ENCODE measurements around the gene CHD2.
"Not testable (repeated sequence)": the region's sequence is repeated elsewhere in the genome, so short reads cannot be mapped to it uniquely, and the experiment has no call there.

Gene CHD2

DNA sequence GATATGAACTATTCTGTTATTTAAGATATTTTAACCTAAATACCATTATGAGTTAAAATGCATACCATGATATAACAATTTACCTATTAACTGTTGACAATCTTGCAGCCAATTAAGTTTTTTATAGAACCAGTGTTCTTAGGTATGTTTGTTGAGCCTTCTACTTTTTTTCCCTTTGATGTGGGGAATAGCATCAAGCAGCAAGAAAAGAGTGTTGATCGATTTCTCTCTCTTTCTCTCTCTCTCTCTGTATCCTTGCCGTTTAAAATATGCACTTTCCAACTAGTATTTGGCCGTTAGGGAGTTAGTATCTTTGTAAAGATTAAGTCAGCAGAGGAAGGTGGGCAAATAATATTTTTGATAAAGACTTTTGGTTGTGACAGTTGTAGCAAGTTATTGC is 5.9 kb downstream of the CHD2 start:
- DNase-seq (ENCODE audit: low read depth, low spot score): no peak

DNA sequence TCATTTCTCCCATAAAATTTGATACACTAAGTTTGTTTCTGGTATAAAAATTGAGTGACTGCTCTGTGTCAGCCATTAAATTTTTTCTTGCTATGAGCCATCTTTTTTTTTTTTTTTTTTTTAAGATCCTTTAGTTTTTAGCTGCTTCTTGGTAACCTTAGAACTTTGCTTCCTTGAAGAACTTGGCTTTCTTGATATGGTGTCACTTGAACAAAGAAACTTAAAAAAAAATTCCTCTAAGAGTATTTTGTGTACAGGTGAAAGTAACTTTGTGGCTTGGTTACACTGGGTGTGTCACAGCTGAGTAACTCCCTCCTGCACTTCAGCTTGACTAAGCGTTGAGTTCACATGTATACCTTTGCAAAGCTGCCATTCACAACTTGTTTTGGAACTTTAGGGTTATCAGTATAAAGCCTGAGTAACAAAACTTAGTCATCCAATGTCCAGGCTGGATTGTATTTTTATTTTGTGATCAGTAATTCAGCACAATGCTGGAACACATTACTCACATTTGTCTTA is 6.5 kb downstream of the CHD2 start:
- DNase-seq (ENCODE audit: low read depth, low spot score): no peak

DNA sequence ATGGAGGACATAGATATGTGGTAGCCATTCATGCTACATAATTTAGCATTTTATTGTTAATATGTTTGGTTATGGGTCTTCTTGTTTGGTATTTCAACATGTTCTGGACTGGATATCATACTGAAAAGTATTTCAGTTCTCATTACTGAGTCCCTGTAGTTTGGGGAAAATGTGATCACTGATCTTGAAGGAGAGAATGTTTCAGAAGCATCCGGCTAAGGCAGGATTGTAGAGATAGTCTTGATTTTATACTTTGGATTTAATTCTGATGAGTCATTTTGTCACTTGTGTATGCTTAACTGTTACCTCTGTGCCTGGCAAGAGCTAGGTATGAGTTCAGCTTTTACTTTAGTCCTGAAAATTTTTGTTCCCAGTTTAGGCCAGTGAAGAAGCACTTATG is 7.1 kb downstream of the CHD2 start:
- no peak for DNase-seq (ENCODE audit: low read depth, low spot score)

DNA sequence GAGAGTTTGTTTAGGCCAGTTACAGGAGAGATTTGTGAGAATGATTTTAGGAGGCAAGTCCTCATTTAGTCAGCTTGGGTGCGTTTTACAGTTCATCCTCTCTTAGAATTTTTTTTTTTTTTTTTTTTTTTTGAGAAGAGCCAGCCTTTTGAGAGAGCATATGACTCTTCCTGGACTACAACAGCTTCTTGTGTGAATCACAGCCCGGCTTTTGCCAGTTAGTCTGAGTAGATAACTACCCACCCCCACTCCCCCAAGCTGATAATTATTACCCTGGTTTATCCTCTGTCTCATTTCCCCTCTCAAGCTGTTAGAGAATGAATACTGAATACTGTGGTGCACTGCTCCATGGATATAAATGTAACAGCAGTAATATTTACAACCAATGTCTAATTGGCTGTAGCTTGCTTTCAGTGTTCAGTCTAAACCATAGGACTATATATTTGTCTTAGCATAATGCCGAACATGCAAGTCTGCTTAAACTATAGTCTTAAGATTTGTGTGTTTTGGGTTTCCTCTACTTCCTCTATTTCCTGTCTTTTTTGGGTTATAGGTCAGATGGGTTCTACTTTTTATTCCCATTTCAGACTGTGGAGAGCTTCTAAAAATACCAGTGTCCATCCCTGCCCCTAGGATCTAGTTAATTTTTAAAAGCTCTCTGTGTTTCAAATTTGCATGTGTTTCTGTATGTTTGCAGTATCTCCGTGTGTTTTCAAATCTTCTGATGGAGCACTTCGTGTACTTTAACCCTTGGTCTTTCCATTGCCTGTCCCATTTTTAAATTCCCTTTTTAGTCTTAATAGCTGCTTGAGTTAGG is 8.0 kb downstream of the CHD2 start:
- no peak for DNase-seq (ENCODE audit: low read depth, low spot score)

DNA sequence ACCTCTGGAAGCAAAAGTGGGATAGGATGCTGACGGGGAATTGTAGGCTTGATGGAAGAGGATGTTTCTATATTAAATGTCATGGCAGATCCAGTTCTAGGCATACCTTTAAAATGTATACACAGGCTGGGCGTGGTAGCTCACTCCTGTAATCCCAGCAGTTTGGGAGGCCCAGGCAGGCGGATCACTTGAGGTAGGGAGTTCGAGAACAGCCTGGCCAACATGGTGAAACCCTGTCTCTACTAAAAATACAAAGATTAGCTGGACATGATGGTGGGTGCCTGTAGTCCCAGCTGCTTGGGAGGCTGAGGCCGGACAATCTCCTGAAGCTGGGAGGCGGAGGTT is 8.6 kb downstream of the CHD2 start:
- DNase-seq (ENCODE audit: low read depth, low spot score): no peak

DNA sequence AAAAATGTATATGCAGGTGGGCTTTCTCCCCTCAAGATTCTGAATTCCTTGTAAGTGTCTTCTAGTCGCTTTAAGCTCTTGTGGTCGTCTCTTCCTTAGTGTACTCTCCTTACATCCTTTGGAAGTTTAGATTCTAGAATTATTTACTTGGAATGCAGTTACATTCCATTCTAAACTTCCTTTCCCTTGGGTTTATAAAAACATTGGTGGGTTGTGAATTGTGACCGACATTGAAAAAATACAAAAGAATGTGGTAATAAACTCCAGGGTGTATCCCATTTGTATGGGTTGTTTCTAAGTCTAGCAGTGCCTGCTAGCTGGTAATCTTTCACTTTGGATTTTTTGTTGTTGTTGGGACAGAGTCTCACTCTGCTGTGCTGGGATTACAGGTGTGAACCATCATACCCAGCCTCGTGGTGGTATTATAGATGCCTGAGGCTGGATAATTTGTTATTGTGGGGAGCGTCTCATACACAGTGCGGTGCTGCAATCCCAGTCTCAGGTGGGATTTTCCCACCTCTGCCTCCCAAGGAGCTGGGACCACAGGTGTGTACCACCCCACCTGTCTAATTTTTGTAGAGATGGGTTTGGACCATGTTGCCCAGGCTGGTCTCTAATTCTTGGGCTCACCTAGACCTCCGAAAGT is 9.1 kb downstream of the CHD2 start:
- DNase-seq (ENCODE audit: low read depth, low spot score): no peak

DNA sequence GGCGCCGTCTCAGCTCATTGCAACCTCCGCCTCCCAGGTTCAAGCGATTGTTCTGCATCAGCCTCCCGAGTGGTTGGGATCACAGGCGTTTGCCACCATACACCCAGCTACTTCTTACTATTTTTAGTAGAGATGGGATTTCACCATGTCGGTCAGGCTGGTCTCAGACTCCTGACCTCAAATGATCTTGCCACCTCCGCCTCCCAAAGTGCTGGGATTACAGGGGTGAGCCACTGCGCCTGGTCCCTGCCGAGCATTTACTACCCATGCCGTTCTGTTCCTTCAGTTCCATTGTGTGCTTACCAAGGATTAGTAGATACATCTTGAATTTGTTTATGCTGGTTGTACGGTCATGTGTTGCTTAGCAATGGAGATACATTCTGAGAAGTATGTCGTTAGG is 10.3 kb downstream of the CHD2 start:
- no peak for DNase-seq (ENCODE audit: low read depth, low spot score)

DNA sequence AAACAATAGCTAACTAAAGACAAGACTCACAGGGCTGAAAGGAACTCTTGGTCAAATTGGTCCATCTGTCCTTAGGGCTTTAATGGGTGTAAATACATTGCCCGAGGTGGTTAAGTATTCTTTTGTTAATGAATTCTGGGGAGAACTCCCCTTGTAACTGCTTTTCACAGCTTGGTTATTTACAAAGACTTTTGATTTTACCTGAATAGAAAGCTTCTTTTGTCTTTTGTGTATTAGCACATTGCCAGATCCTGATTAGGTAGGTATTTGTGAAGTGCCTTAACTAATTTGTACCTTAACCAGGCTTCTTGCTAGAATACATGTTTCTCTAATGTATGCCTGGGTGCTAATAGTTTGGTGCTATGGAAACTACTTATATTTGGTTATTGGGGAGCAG is 14.0 kb downstream of the CHD2 start:
- DNase-seq (ENCODE audit: low read depth, low spot score): peak; percentile 33

DNA sequence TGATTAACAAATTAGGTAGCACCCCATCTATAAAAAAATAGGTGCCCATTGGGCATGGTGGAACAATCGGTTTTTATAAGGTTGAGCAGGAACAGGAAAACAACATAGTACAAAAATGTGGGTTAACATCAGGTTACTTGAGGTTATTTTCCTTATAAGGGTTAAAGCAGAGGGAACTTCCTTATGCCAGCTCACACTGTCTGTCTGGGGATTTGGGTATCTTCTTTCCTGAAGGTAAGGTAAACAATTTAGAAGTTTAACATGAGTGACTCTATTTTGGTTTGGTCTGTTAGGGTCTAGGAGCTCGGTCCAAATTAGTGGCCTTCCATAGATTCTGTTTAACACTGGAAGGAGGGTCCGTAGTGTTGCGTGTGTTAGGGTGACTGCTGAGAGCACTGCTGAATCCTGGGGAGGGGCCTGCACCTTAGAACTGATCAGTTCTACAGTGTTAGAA is 14.7 kb downstream of the CHD2 start:
- no peak for DNase-seq (ENCODE audit: low read depth, low spot score)

DNA sequence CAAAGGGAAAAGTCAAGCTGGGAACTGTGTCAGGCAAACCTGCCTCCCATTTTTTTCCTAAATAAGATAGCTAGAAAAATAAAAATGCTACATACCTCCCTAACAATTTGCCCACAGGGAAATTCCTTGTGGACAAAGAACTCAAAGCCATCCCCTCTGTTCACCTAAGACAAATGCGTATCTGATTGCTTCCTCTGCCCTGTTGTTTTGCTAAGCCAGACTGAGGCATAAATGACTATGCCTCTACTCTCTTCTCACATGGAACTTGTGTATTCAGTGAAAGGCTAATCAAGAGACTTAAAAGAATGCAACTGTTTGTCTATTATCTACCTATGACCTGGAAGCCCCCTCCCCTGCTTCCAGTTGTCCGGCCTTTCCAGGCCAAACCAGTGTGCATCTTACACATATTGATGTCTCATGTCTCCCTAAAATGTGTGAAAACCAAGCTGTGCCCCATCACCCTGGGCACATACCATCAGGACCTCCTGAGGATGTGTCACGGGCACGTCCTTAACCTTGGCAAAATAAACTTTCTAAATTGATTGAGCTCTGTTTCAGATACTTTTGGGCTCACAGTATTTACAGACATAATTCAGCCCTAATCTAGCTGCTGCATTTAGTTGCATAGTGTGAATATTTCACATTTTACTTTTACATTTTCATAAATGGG is 15.8 kb downstream of the CHD2 start:
- no peak for DNase-seq (ENCODE audit: low read depth, low spot score)

DNA sequence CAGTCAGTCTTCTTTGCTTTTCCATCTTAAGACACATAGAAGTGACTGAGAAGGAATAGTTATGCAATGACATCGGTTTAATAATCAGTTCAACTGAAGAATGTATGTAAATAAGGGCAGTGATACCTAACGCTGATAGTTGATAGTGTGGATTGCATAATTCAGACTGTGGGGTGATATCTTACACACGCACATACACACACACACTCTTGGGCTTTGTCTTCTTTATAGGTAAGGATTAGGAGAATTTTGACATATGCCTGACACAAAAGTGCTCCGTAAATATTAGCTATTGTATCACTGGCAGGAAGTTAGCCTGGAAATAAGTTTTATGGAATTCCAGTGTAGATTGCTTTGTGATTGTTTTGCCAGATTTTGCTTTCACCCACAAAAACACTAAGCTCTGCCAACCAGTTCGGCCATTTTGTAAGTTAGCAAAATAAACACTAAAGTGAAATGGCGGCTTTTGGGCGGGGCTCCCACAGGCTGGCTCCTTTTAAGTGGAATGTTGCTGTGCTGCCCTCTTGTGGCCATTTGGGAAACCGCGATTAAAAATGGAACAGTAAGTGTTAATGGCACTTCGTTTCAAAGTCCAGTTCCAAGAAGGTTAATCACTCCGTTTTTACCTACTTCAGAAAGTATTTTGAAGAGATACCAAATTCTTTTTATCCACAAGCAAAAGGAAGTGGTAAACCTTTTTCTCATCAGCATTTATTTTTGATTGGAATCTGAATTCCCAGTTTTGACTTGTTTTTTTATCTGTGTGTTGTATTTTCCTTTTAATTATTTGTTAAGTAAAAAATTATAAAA is 17.7 kb downstream of the CHD2 start:
- peak; percentile 52 for DNase-seq (ENCODE audit: low read depth, low spot score)

DNA sequence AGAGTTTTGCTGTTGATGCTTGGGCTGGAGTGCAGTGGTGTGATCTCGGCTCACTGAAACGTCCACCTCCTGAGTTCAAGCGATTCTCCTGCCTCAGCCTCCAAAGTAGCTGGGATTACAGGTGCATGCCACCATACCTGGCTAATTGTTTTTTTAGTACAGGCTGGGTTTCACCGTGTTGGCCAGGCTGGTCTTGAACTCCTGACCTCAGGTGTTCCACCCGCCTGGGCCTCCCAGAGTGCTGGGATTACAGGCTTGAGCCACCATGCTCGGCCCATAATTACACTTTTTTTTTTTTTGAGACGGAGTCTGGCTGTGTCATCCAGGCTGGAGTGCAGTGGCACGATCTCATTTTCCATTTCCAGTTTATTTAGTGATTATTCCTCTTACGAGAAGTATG is 18.8 kb downstream of the CHD2 start:
- DNase-seq (ENCODE audit: low read depth, low spot score): not testable (repeated sequence)

DNA sequence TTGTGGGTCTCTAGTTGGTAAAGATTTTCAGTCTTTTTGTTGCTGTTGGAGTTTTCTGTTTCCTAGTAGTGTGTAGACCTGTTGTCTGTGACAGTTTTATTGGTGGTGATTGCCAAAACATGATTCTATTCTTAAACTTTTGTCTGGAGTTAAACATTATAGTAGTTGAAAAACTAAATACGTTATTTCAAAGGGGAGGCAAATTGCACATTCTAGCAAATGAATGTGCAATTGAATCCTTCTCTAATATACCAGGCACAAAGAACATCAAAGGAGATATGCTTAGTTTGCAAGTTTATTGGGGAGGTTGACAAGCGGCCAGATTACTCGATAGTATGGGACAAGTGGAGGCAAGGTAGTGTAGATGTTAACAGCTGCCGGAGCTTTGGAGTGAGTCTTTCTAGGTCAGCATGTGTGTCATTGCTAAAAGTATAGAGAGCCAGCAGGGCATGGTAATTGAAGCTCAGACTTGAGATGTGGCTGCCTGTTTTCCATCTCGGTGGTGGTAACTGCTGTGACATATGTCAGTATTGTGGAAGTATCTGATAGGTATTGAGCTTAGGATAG is 20.6 kb downstream of the CHD2 start:
- DNase-seq (ENCODE audit: low read depth, low spot score): no peak

DNA sequence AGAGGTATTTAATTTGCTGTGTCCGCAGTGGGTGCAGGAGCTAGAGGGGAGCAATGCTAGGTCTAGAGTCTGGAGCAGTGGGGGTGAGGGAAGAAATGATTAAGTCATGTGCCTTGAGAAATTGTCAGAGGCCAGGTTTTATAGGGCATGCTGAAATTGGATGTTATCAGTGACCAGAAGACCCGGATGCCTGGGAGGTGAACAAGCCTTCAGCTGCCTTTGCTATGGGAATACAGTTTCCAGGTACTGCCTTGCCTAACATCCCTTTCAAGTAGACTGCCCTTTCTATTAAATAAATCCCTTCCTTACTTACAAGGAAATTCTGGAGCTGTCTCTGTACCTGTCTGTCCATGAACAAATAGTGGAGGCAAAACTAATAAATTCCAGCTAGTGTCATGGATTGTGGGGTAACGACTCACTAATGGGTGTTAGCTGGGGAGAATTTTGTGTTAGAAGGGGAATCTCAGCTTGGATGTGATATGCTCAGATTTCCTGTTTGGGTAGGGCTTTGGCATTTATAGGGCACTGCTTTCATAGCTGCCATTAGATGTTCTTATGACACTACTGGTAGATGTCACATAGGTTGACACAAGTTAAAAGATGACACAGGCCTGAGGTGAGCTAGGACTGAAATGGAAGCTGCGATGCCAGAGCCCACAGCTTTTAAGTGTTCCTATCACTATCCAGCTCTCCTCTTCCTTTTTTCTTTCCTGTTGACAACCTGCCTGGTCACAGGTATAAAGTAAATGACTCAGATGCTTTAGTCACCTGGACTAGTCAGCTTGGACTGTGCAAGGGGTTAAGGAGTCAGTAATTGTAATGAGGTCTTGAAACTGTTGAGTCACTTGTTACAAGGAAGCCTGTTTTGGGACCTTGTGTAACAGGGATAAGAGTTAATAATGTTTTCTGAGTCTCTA is 21.3 kb downstream of the CHD2 start:
- no peak for DNase-seq (ENCODE audit: low read depth, low spot score)

DNA sequence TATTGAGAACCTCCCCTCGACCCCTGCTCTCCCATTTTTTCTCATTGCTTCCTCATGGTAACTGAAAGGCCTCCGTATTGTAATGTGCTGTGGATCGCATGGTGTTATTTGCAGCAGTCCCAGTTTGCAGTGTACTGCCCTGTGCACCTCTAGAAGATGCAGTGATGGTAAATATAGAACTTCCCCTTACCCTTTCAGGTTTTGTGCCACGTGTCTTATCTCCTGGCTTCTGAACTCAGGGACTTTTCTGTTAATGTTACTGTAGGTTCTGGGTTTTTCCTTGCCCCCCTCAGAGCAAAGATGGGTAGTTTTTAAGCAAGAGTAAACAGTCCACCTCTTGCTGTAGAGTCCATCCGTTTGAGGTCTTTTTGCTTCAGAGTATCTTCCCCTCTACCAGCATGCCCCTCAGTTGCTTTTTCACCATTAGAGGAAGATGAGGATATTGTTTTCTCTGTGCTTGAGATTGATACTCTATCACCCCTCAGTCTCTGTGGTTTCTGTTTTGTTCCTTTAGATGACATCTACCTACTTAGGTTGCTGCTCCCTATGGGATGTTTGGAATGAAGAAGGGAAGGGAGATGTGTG is 22.4 kb downstream of the CHD2 start:
- DNase-seq (ENCODE audit: low read depth, low spot score): no peak

DNA sequence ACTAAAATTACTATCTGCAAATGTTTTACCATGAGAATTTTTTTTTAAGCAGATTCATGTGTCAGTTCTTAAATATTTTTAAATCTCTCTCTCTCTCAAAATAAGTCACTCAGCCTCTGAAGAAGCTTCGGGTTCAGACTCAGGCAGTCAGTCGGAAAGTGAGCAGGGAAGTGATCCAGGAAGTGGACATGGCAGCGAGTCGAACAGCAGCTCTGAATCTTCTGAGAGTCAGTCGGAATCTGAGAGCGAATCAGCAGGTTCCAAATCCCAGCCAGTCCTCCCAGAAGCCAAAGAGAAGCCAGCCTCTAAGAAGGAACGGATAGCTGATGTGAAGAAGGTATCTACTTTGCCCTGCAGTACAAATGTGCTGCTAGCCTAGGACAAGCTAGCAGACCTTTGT is 24.1 kb downstream of the CHD2 start:
- no peak for DNase-seq (ENCODE audit: low read depth, low spot score)

DNA sequence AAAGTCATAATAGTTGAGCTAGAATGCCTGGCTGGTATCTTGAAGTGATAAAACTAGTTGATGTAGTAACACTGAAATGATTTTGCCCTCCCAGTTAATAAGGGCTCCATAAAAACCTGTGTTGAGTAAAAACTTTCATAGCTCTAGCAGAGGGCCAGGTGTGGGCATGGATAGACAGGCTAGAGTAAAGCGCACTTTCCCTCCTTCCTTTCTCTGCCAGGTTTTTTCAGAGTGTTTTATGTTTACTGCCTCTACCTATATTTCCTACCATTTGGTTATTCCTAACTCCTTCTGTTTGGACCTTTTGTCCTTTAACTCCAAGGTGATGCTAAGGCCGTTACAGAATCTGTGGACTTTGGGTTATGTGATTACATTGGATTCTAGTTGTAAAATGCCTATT is 25.3 kb downstream of the CHD2 start:
- no peak for DNase-seq (ENCODE audit: low read depth, low spot score)

DNA sequence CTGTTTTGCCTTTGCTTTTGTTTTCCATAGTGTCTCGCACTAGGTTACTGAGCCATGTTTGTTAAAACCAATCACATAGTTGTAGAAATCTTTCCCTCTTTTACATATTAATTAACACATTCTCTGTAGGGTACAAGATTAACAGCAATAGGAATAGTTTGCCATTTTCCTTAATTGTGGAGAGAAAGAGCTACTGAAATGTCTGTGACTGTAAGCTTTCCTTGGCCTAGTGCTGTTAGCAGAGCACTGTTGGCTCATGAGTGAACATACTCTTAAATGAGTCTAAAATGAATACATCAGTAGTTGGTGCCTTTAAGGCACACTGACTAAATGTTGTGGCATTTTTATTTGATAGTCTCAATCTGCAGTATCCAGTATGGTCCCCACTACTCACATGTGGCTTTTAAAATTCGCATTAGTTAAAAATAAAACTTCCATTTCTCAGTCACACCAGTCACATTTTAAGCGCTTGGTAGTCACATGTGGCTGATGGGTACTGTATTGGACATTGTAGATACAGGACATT is 28.2 kb downstream of the CHD2 start:
- no peak for DNase-seq (ENCODE audit: low read depth, low spot score)

DNA sequence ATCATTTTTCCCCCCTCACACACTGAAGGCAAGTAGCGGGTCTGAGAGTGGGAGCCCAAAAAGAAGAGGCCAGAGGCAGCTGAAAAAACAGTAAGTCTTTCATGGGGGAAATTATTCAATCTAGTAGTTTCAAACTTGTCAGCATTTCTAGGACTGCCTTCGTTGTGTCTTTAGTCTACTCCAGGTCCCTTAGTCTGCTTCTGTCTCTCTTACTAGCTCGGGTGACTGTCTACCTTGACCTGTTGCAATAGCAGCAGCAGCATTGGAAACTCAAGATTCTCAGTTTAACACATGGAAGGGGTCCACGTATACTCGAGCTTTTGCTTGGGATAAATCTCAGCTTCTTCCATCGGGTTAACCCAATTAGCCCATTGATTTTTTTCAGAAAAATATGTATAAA is 28.9 kb downstream of the CHD2 start:
- DNase-seq (ENCODE audit: low read depth, low spot score): no peak
